Calu3 (cell line): Measurements from ENCODE around the gene FCGBP. TPM values are rescaled to one million over a fixed set of nuclear protein-coding genes. Genes with fewer than 3 reads are reported as not detected.
"Not testable (repeated sequence)": the region's sequence is repeated elsewhere in the genome, so short reads cannot be mapped to it uniquely, and the experiment has no call there.

Experiments used
- BruUV-seq: library from RNA; stranded (reverse); fragments of 400-500 nt; replicated peaks from 2 replicates; lab custom pipeline; 2021; lab: Mats Ljungman, UMichigan
- CTCF ChIA-PET: fragments of 300-600 bp; sonication (Branson Sonifier 250); formaldehyde crosslinking; loops from one replicate; lab custom pipeline; 2022; ENCODE audit warnings: antibody characterized with exemption; lab: Charles Lee
- DNase-seq: peaks from one replicate; pipeline ENCODE4 v3.0.0; 2022
- H3K27ac Mint-ChIP-seq: one replicate; pipeline ENCODE4 v1.8.0; 2022; ENCODE audit warnings: mixed read lengths; ENCODE audit not compliant: unreplicated experiment
- H3K27me3 Mint-ChIP-seq: one replicate; pipeline ENCODE4 v1.8.0; 2022; ENCODE audit warnings: mixed read lengths; ENCODE audit not compliant: unreplicated experiment
- H3K36me3 Mint-ChIP-seq: one replicate; pipeline ENCODE4 v1.8.0; 2022; ENCODE audit warnings: mild to moderate bottlenecking, moderate library complexity, mixed read lengths; ENCODE audit not compliant: insufficient read depth, unreplicated experiment
- H3K4me1 Mint-ChIP-seq: one replicate; pipeline ENCODE4 v1.8.0; 2022; ENCODE audit warnings: mild to moderate bottlenecking, low read depth, mixed read lengths; ENCODE audit not compliant: unreplicated experiment
- H3K4me3 Mint-ChIP-seq: one replicate; pipeline ENCODE4 v1.8.0; 2022; ENCODE audit warnings: mild to moderate bottlenecking, low read depth, moderate library complexity, mixed read lengths; ENCODE audit not compliant: unreplicated experiment
- H3K9me3 Mint-ChIP-seq: one replicate; pipeline ENCODE4 v1.8.0; 2022; ENCODE audit warnings: low read depth, mixed read lengths; ENCODE audit not compliant: unreplicated experiment
- intact Hi-C: fragments of 100-400 bp; cut with micrococcal nuclease; formaldehyde crosslinking; loops from one replicate; pipeline ENCODE4 v1.10.0; 2022; ENCODE audit not compliant: unreplicated experiment
- total RNA-seq: library from RNA; stranded (reverse); gene quantifications from 2 replicates; pipeline ENCODE4 v1.2.3, GENCODE V29; 2022

Gene FCGBP
- total RNA-seq, 1 experiment from 2014 or later = 3.7 TPM

DNA sequence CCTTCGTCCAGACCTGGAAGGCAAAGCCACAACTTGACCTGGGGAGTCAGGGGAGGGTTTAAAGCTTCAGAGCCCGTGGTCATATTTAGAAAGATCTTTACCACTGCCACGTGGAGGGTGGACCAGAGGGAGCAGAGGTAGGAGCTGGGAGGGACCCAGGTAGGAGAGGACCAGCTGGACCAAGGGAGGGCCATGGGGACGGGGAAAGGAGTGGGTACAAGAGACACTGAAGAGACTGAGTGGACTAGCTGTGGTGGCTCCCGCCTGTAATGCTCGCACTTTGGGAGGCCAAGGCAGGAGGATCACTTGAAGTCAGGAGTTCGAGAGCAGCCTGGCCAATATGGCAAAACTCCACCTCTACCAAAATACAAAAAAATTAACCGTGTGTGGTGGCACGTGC, 49.7 kb downstream of the FCGBP start:
- CTCF ChIA-PET, H3K27me3 Mint-ChIP-seq, H3K27ac Mint-ChIP-seq, H3K36me3 Mint-ChIP-seq, DNase-seq, H3K4me1 Mint-ChIP-seq, H3K9me3 Mint-ChIP-seq, BruUV-seq, H3K4me3 Mint-ChIP-seq, intact Hi-C loops: not testable (repeated sequence)

Other genes starting within 250 kb of the FCGBP start
- not detected in 2 replicates for gene LGALS14, start 230.2 kb downstream of the FCGBP start, total RNA-seq
- gene CLC, start 196.6 kb downstream of the FCGBP start, total RNA-seq = not detected in 2 replicates
- not detected in 2 replicates for gene LEUTX, start 155.8 kb downstream of the FCGBP start, total RNA-seq
- gene DYRK1B, start 100.5 kb downstream of the FCGBP start, total RNA-seq = 21.5 and 24.6 TPM in 2 replicates
- 641 and 724 TPM in 2 replicates for gene FBL, start 88.3 kb downstream of the FCGBP start, total RNA-seq
- gene PSMC4, start 36.5 kb upstream of the FCGBP start, total RNA-seq = 300 and 316 TPM in 2 replicates
- 4.7 and 5.7 TPM in 2 replicates for gene ZNF546, start 62.4 kb upstream of the FCGBP start, total RNA-seq
- gene ZNF780B, start 121.6 kb upstream of the FCGBP start, total RNA-seq = 30.2 and 37.8 TPM in 2 replicates
- gene ZNF780A, start 156.3 kb upstream of the FCGBP start, total RNA-seq = 32.6 and 34.2 TPM in 2 replicates